Neural progenitor cell (in vitro differentiated cells): ENCODE results near the gene ARID5B. TPM values are rescaled to one million over a fixed set of nuclear protein-coding genes. Genes with fewer than 3 reads are reported as not detected.

Source experiments
- DNase-seq: peaks from one replicate; pipeline ENCODE4 v3.0.0-alpha.2; 2016; ENCODE audit warnings: low spot score
- H2AFZ ChIP-seq: fragments of 200-600 bp; sonication (generic); replicated peaks from 2 replicates; pipeline ENCODE4 v1.6.1; 2016; ENCODE audit warnings: antibody characterized with exemption
- H3F3A ChIP-seq: fragments of 200-600 bp; sonication (generic); 2 replicates; pipeline ENCODE4 v1.6.1; 2016; ENCODE audit warnings: antibody characterized with exemption, low read depth
- H3K27ac ChIP-seq: fragments of 200-600 bp; sonication (generic); 2 replicates; pipeline ENCODE4 v1.5.1; 2016; ENCODE audit warnings: mild to moderate bottlenecking
- H3K27me3 ChIP-seq: fragments of 200-600 bp; sonication (generic); 2 replicates; pipeline ENCODE4 v1.6.1; 2016; ENCODE audit warnings: mild to moderate bottlenecking, moderate library complexity
- H3K36me3 ChIP-seq: fragments of 200-600 bp; sonication (generic); 2 replicates; pipeline ENCODE4 v1.5.1; 2016
- H3K4me1 ChIP-seq: fragments of 200-600 bp; sonication (generic); 2 replicates; pipeline ENCODE4 v1.6.1; 2016; ENCODE audit warnings: mixed run types
- H3K4me2 ChIP-seq: fragments of 200-600 bp; sonication (generic); 2 replicates; pipeline ENCODE4 v1.6.1; 2016
- H3K4me3 ChIP-seq: fragments of 200-600 bp; sonication (generic); 2 replicates; pipeline ENCODE4 v1.5.1; 2016
- H3K79me2 ChIP-seq: fragments of 200-600 bp; sonication (generic); 2 replicates; pipeline ENCODE4 v1.6.1; 2016; ENCODE audit warnings: low read depth
- H3K9ac ChIP-seq: fragments of 200-600 bp; sonication (generic); 2 replicates; pipeline ENCODE4 v1.6.1; 2016
- H3K9me3 ChIP-seq: fragments of 200-600 bp; sonication (generic); 2 replicates; pipeline ENCODE4 v1.5.1; 2016; ENCODE audit warnings: low read depth
- H4K20me1 ChIP-seq: fragments of 200-600 bp; sonication (generic); 2 replicates; pipeline ENCODE4 v1.6.1; 2016; ENCODE audit warnings: low read depth
- H3K27ac Mint-ChIP-seq: 3 replicates; pipeline ENCODE4 v1.8.0; 2021; ENCODE audit warnings: mixed read lengths
- H3K27me3 Mint-ChIP-seq: 2 replicates; pipeline ENCODE4 v1.8.0; 2022; ENCODE audit warnings: low read depth, mild to moderate bottlenecking, inconsistent platforms, moderate library complexity, mixed read lengths; ENCODE audit not compliant: insufficient read depth
- H3K36me3 Mint-ChIP-seq: 3 replicates; pipeline ENCODE4 v1.8.0; 2021; ENCODE audit warnings: mixed read lengths
- H3K4me1 Mint-ChIP-seq: 3 replicates; pipeline ENCODE4 v1.8.0; 2021; ENCODE audit warnings: mixed read lengths
- H3K4me3 Mint-ChIP-seq: 3 replicates; pipeline ENCODE4 v1.8.0; 2021; ENCODE audit warnings: mild to moderate bottlenecking, moderate library complexity, mixed read lengths
- H3K9me3 Mint-ChIP-seq: 3 replicates; pipeline ENCODE4 v1.8.0; 2020; ENCODE audit warnings: mixed read lengths
- CTCF ChIP-seq: fragments of 200-600 bp; sonication (generic); IDR thresholded peaks from 2 replicates; pipeline ENCODE4 v1.5.1; 2017; ENCODE audit warnings: antibody characterized with exemption, mild to moderate bottlenecking
- EZH2 ChIP-seq: fragments of 200-600 bp; sonication (generic); IDR thresholded peaks from 2 replicates; pipeline ENCODE4 v1.6.1; 2017; ENCODE audit warnings: antibody characterized with exemption, mild to moderate bottlenecking, moderate library complexity
- EZH2phosphoT487 ChIP-seq: fragments of 200-600 bp; sonication (generic); IDR thresholded peaks from 2 replicates; pipeline ENCODE4 v1.6.1; 2017; ENCODE audit warnings: antibody characterized with exemption
- total RNA-seq: library from RNA; depleted of rRNA; stranded (reverse); fragments of >200 nt; gene quantifications from 2 replicates; pipeline ENCODE4 v1.2.3, GENCODE V29; 2015; ENCODE audit warnings: low replicate concordance

ARID5B gene
- total RNA-seq, 1 donor from 2014 or later = 1.5 TPM

GRCh38 chr10:61883371-61884025, 18.0 kb upstream of the ARID5B start:
- no peaks in the 10 kb centered on the region for H3K79me2 ChIP-seq
- TF ChIP-seq EZH2phosphoT487 (no peak), EZH2 (no peak), CTCF (no peak)
- H3K36me3 ChIP-seq = no peaks in the 10 kb centered on the region
- Mint-ChIP-seq H3K4me3 (no peak overlapping the region), H3K27ac (no peak overlapping the region), H3K36me3 (no peaks in the 10 kb centered on the region), H3K27me3 (peaks cover 4% of the 10 kb centered on the region), H3K4me1 (peaks cover 3% of the 10 kb centered on the region), H3K9me3 (no peaks in the 10 kb centered on the region)
- H2AFZ ChIP-seq = no peak overlapping the region
- no peaks in the 10 kb centered on the region for H3K9me3 ChIP-seq
- no peaks in the 10 kb centered on the region for H3F3A ChIP-seq
- no peak for DNase-seq
- H3K9ac ChIP-seq = no peak overlapping the region
- H3K4me2 ChIP-seq = no peak overlapping the region
- no peak overlapping the region for H3K4me3 ChIP-seq
- no peak overlapping the region for H3K27ac ChIP-seq
- peaks cover under 1% of the 10 kb centered on the region for H3K4me1 ChIP-seq
- H3K27me3 ChIP-seq = no peaks in the 10 kb centered on the region
- no peaks in the 10 kb centered on the region for H4K20me1 ChIP-seq

GRCh38 chr10:61887772-61888171, 13.7 kb upstream of the ARID5B start:
- H3K36me3 ChIP-seq = no peaks in the 10 kb centered on the region
- no peaks in the 10 kb centered on the region for H3F3A ChIP-seq
- H2AFZ ChIP-seq = no peak overlapping the region
- TF ChIP-seq EZH2phosphoT487 (no peak), EZH2 (no peak)
- Mint-ChIP-seq H3K4me1 (peaks cover 6% of the 10 kb centered on the region), H3K9me3 (no peaks in the 10 kb centered on the region), H3K27me3 (peaks cover 2% of the 10 kb centered on the region), H3K36me3 (no peaks in the 10 kb centered on the region), H3K4me3 (no peak overlapping the region), H3K27ac (no peak overlapping the region)
- no peaks in the 10 kb centered on the region for H3K27me3 ChIP-seq
- no peak overlapping the region for H3K27ac ChIP-seq
- no peaks in the 10 kb centered on the region for H3K9me3 ChIP-seq
- H4K20me1 ChIP-seq = no peaks in the 10 kb centered on the region
- no peaks in the 10 kb centered on the region for H3K4me1 ChIP-seq
- H3K4me3 ChIP-seq = no peak overlapping the region
- no peak overlapping the region for H3K9ac ChIP-seq
- no peak for DNase-seq
- H3K79me2 ChIP-seq = no peaks in the 10 kb centered on the region
- H3K4me2 ChIP-seq = no peak overlapping the region

- H3K36me3 Mint-ChIP-seq = no peaks in the 10 kb centered on the region
- H3K4me3 Mint-ChIP-seq = no peak overlapping the region
- Histone ChIP-seq H3K4me1 (no peaks in the 10 kb centered on the region), H3K36me3 (no peaks in the 10 kb centered on the region), H3K27me3 (no peaks in the 10 kb centered on the region), H3K4me3 (no peak overlapping the region), H4K20me1 (no peaks in the 10 kb centered on the region), H3K9me3 (no peaks in the 10 kb centered on the region), H3F3A (no peaks in the 10 kb centered on the region), H2AFZ (no peak overlapping the region), H3K4me2 (no peak overlapping the region), H3K79me2 (no peaks in the 10 kb centered on the region), H3K27ac (no peak overlapping the region), H3K9ac (no peak overlapping the region)
- H3K27me3 Mint-ChIP-seq = peaks cover 2% of the 10 kb centered on the region
- TF ChIP-seq EZH2phosphoT487 (no peak), EZH2 (no peak), CTCF (no peak)
- H3K4me1 Mint-ChIP-seq = peaks cover 6% of the 10 kb centered on the region
- no peak for DNase-seq
- no peaks in the 10 kb centered on the region for H3K9me3 Mint-ChIP-seq
- no peak overlapping the region for H3K27ac Mint-ChIP-seq
Measured at GRCh38 chr10:61888744-61889143, 12.8 kb upstream of the ARID5B start.

GRCh38 chr10:61890430-61890829, 11.1 kb upstream of the ARID5B start:
- H3K4me1 Mint-ChIP-seq = peaks cover 2% of the 10 kb centered on the region
- Histone ChIP-seq H3K9me3 (no peaks in the 10 kb centered on the region), H2AFZ (no peak overlapping the region), H3K79me2 (no peaks in the 10 kb centered on the region), H3K9ac (no peak overlapping the region), H3K4me1 (no peaks in the 10 kb centered on the region), H3K27ac (no peak overlapping the region), H4K20me1 (no peaks in the 10 kb centered on the region), H3K4me2 (no peak overlapping the region), H3K36me3 (no peaks in the 10 kb centered on the region), H3K4me3 (no peak overlapping the region), H3K27me3 (no peaks in the 10 kb centered on the region), H3F3A (no peaks in the 10 kb centered on the region)
- peaks cover 2% of the 10 kb centered on the region for H3K27me3 Mint-ChIP-seq
- TF ChIP-seq CTCF = no peak
- no peak for TF ChIP-seq EZH2phosphoT487
- TF ChIP-seq EZH2 = no peak
- DNase-seq = no peak
- H3K36me3 Mint-ChIP-seq = no peaks in the 10 kb centered on the region
- no peak overlapping the region for H3K4me3 Mint-ChIP-seq
- no peaks in the 10 kb centered on the region for H3K9me3 Mint-ChIP-seq
- no peak overlapping the region for H3K27ac Mint-ChIP-seq
